Progenitor cell of endocrine pancreas (in vitro differentiated cells): ENCODE data around the gene ETFBKMT. TPM values are rescaled to one million over a fixed set of nuclear protein-coding genes. Genes with fewer than 3 reads are reported as not detected.
A peak's percentile ranks its signal among the peaks of the same experiment; 100 is the strongest.

Experiments
- DNase-seq: peaks from one replicate; pipeline ENCODE4 v3.0.0; 2021; ENCODE audit warnings: low spot score; ENCODE audit not compliant: unreplicated experiment
- H3K27ac Mint-ChIP-seq: 2 replicates; pipeline ENCODE4 v1.8.0; 2021; ENCODE audit warnings: mild to moderate bottlenecking, moderate library complexity, mixed read lengths
- H3K27me3 Mint-ChIP-seq: 2 replicates; pipeline ENCODE4 v1.8.0; 2021; ENCODE audit warnings: mixed read lengths
- H3K36me3 Mint-ChIP-seq: 2 replicates; pipeline ENCODE4 v1.8.0; 2022; ENCODE audit warnings: mixed read lengths; ENCODE audit not compliant: insufficient read depth
- H3K4me1 Mint-ChIP-seq: 2 replicates; pipeline ENCODE4 v1.8.0; 2021; ENCODE audit warnings: low read depth, mixed read lengths
- H3K4me3 Mint-ChIP-seq: 2 replicates; pipeline ENCODE4 v1.8.0; 2021; ENCODE audit warnings: low read depth, mild to moderate bottlenecking, moderate library complexity, mixed read lengths
- H3K9me3 Mint-ChIP-seq: 2 replicates; pipeline ENCODE4 v1.8.0; 2021; ENCODE audit warnings: low read depth, mixed read lengths
- CTCF ChIP-seq: fragments of 200-600 bp; sonication (generic); IDR thresholded peaks from one replicate; pipeline ENCODE4 v1.5.0; 2021; ENCODE audit warnings: antibody characterized with exemption, mild to moderate bottlenecking; ENCODE audit not compliant: unreplicated experiment
- total RNA-seq: library from RNA; stranded (reverse); gene quantifications from 2 replicates; pipeline ENCODE4 v1.2.1, GENCODE V29; 2021

ETFBKMT gene
- total RNA-seq, 1 donor from 2014 or later, result 4.5 TPM

- DNase-seq, result no peak
- peaks cover 19% of the 10 kb centered on the region for H3K4me1 Mint-ChIP-seq
- no peaks in the 10 kb centered on the region for H3K36me3 Mint-ChIP-seq
- no peaks in the 10 kb centered on the region for H3K9me3 Mint-ChIP-seq
- TF ChIP-seq CTCF, result no peak
- peak overlapping the region; percentile 2 for H3K27ac Mint-ChIP-seq
- H3K27me3 Mint-ChIP-seq, result no peaks in the 10 kb centered on the region
- no peak overlapping the region for H3K4me3 Mint-ChIP-seq
These were observed 3.7 kb upstream of the ETFBKMT start for GRCh38 chr12:31655792-31656191.

- Mint-ChIP-seq H3K27ac (peak overlapping the region; percentile 95), H3K4me1 (peaks cover 16% of the 10 kb centered on the region), H3K4me3 (peak overlapping the region; percentile 91), H3K9me3 (no peaks in the 10 kb centered on the region), H3K36me3 (no peaks in the 10 kb centered on the region), H3K27me3 (no peaks in the 10 kb centered on the region)
- DNase-seq, result no peak
- no peak for TF ChIP-seq CTCF
These were observed 909 bp upstream of the ETFBKMT start for GRCh38 chr12:31658471-31659086.

GRCh38 chr12:31662176-31662849, 2.8 kb downstream of the ETFBKMT start:
- Mint-ChIP-seq H3K36me3 (peaks cover 9% of the 10 kb centered on the region), H3K27ac (no peak overlapping the region), H3K27me3 (no peaks in the 10 kb centered on the region), H3K9me3 (peaks cover 10% of the 10 kb centered on the region), H3K4me1 (peaks cover 5% of the 10 kb centered on the region), H3K4me3 (no peak overlapping the region)
- DNase-seq, result no peak
- no peak for TF ChIP-seq CTCF

- no peak overlapping the region for H3K4me3 Mint-ChIP-seq
- TF ChIP-seq CTCF, result no peak
- peaks cover 13% of the 10 kb centered on the region for H3K9me3 Mint-ChIP-seq
- peaks cover 1% of the 10 kb centered on the region for H3K4me1 Mint-ChIP-seq
- peaks cover 14% of the 10 kb centered on the region for H3K36me3 Mint-ChIP-seq
- H3K27me3 Mint-ChIP-seq, result no peaks in the 10 kb centered on the region
- no peak overlapping the region for H3K27ac Mint-ChIP-seq
- DNase-seq, result no peak
These were observed 4.1 kb downstream of the ETFBKMT start for GRCh38 chr12:31663576-31663975.

GRCh38 chr12:31664038-31664437, 4.5 kb downstream of the ETFBKMT start:
- TF ChIP-seq CTCF, result no peak
- Mint-ChIP-seq H3K27me3 (no peaks in the 10 kb centered on the region), H3K4me1 (no peaks in the 10 kb centered on the region), H3K4me3 (no peak overlapping the region), H3K9me3 (peaks cover 17% of the 10 kb centered on the region), H3K27ac (no peak overlapping the region), H3K36me3 (peaks cover 18% of the 10 kb centered on the region)
- DNase-seq, result no peak
